ENCODE results near the gene ILF2.
A peak's percentile ranks its signal among the peaks of the same experiment; 100 is the strongest.

The ILF2 gene

DNA sequence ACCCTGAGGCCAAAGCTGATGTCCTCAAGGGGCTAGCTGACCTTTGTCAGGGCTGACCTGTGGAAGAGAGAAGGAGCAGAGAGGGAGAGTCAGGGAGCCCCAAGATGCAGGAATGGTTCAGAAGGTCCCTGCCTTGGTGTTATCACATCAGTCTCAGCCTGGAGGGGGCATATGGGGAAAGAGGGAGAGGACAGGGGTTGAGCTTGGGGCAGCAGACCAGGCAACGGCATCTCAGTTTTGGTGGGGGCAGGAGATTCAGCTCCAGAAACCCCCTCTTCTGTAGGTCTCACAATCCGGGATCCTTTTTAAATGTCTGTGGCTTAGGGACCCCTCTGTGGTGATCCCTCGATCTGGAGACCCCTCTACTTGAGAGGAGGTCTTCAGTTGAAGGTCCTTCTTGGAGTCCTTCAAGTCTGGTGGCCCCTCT lies 44.3 kb downstream of the ILF2 start:
- no peak for DNase-seq

DNA sequence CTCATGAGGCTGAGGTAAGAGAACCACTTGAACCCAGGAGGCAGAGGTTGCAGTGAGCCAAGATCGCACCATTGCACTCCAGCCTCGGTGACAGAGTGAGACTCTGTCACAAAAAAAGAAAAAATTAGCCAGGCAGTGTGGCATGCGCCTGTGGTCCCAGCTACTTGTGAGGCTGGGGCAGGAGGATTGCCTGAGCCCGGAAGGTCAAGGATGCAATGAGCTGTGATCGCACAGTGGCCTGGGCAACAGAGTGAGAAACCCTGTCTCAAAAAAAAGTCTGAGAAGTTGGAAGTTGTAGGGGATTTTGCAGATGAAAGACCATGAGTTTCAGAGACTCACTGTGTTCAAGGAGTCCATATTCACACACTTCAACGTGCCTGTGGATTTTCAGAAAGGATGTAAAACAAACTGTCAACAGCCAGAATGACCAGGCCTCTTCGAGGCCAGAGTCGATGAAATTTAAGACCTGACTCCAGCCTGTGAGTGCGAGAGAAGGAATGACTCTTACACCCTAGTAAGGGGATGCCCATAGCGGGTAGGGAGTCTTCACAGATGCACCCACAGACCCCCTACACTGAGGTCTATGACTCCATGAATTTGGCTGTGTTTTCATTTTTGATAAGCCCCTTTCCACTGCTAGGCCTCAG lies 45.7 kb downstream of the ILF2 start:
- no peak for DNase-seq

DNA sequence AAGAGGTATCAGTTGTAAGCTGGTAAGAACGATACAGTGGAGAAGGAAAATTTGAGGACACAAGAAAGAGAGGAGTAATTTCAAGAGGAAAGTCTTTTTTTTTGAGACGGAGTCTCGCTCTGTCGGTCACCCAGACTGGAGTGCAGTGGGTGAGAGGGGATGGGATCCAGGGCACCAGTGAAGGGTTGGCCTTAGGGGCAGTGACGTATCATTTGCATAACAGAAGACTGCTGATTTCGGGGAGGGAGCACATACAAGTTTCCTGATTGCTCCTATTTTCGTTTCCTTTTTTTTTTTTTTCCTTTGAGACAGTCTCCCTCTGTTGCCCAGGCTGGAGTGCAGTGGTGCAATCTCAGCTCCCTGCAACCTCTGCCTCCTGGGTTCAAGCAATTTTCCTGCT lies 47.7 kb downstream of the ILF2 start:
- DNase-seq: no peak

DNA sequence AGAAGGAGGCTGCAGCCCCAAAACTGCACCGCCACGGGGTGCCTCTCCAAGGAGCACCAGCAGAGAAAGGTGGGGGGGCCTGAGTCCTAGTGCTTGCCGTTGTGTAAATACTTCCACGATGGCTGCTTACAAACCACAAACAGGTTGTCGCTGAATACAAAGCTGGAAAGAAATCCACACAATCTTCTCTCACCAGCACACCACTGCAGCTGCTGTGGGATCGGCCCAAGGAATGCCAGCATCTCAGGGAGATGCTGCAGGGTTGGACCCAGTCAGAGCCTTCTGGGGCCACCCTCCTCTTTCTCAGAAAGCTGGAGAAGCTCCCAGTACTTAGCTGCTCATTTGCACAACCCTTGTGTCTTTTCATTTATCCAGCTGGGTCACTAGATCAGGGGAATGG lies 51.6 kb downstream of the ILF2 start:
- DNase-seq: no peak

DNA sequence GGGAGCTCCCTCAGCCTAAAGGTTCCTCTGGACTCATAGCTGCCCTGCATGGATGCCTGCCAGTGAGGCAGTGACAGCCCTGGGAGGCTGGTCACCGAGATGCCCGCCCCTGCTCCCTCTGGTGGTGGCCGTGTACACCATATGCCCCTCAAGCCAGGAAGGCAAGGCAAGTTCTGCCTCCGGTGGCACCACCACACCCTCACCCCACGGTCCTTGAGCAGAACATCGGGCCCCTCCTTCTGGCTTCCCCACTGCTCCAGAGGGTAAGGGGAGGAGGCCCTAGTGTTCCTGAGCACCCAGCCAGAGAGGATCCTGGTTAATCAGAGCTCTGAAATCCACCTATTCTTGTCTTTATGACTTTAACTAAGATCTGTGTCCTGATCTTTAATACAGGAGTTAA lies 53.1 kb downstream of the ILF2 start:
- no peak for DNase-seq

DNA sequence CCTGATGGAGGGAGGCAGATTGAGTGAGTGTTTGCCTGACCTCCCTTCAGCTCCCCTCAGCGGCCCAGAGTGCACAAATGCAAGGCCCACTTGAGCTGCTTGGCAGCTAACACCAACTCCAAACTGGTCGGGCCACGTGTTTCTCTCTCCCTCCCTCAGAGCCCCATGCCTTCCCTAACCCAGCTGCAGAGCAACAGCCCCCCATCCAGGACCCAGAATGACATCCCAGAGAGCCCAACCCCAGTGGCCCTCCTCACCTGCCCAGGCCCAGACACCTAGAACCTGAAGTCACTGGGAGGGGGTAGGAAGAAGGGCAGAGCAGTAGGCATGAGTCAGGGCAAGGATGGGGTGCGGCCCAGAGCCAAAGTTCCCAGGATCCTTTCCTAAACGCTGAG lies 53.9 kb downstream of the ILF2 start:
- peak; percentile 20 for DNase-seq

DNA sequence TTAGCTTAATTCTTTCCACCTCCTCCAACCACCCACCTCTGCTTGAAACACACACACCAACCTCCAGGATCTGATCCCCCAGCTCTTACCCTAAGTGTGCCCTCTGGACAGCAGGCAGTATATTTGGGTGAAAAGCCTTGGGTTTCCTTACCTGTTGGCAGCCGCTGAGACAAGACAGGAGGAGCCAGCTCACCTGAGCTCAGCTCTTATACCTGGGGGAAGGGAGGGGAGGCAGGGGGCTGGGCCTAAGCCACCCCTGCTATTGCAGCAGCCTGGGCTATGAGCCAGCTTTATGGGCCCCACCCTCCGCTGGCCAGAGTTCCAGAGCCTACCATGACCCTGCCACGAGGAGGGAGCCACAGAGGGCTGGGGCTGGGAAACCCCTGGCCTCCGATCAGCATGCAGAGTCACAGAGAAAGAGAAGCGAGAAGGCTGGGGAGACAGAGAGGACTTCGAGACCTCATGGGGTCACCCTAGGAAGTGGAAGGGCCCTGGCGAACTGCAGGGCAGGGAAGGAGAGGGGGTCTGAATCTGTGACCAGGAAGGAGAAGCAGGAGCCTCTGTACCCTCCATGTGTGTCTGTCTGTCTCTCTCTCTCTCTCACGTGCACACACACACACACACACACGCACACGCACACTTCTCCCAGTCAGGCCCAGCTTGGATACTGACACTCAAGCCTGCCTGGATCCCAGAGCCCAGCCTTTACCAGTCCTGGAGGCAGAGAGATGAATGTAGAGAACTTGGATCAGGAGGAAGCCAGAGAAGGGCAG lies 54.5 kb downstream of the ILF2 start, which contains the start of gene S100A14:
Gene S100A14 (minus strand): TSS at position 182 of the 773 bp plus-strand sequence. CDS start 467 bp downstream, outside the sequence.
- DNase-seq: peak; percentile 30

DNA sequence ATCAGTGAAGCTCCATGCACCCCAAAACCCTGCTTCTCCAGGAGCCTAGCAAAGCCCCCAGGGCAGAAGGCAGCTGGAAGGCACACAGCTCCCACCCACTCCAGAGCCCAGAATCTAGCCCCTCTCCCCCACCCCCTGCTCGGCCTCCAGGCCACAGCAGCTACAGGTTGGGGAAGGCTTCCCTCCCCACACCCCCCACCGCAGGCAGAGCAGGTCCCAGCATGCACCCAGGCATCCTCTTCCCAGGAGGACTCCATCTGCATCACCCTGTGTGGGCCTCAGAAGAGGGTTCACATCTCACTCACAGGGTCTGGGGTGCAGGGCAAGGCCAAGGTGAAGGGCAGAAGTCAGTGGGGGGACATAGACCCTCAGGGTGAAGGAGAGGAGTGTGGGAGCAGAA lies 55.4 kb downstream of the ILF2 start:
- peak; percentile 22 for DNase-seq

DNA sequence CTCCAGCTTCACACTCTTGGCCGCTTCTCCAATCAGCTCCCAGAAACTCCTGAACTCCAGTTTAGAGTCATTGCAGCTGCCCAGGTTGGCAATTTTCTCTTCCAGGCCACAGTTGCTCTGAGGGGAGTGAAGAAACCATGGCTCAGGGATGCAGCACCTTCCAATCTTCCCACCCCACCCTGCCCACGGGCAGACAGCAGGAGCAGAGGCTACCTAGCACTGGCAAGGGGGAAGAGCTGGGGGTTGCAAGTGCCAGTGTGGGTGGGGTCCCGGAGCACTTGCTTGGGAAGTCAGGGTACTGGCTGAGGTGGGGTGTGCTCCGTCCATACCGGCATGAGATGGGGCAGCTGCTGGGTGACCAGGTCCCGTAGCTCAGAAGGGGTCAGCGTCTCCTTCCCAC lies 55.9 kb downstream of the ILF2 start:
- peak; percentile 21 for DNase-seq

DNA sequence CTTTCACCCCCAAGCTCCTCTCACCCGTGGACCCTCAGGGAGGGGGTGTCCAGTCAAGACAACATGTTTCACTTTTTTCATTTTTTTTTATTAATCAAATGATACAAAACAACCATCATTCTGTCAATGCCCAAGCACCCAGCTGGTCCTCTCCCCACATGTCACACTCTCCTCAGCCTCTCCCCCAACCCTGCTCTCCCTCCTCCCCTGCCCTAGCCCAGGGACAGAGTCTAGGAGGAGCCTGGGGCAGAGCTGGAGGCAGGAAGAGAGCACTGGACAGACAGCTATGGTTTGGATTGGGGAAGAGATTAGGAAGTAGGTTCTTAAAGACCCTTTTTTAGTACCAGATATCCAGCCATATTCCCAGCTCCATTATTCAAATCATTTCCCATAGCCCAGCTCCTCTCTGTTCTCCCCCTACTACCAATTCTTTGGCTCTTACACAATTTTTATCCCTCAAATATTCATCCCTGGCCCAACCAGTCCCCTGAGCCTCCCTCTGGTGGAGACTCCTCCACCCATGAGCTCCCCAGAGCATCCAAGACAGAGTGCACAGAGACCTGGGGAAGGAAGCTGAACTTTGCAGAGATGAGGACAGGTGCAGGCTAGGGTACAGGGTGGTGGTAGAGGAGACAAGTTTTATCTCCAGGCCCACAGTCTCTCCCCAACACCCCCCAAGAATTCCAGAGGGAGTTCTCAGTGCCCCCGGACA lies 56.4 kb downstream of the ILF2 start:
- DNase-seq: no peak

DNA sequence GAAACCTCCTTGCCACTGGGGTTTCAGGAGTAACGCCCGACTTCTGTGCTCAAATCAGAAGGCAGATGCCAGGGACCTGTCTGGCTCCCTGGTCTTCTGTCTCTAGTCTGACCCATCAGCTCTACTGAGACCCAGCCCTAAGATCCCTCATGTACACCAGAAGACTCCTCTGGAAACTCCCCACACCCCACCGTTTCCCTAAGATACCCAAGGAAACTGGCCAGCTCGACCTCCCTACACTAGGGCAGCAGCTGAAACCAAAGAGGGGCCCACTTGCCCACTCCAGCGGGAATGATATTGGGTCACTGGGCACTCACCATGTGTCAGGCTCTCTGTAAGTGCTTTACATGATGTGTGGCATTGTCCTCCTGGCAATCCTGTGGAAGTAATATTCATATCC lies 57.4 kb downstream of the ILF2 start:
- DNase-seq: no peak

DNA sequence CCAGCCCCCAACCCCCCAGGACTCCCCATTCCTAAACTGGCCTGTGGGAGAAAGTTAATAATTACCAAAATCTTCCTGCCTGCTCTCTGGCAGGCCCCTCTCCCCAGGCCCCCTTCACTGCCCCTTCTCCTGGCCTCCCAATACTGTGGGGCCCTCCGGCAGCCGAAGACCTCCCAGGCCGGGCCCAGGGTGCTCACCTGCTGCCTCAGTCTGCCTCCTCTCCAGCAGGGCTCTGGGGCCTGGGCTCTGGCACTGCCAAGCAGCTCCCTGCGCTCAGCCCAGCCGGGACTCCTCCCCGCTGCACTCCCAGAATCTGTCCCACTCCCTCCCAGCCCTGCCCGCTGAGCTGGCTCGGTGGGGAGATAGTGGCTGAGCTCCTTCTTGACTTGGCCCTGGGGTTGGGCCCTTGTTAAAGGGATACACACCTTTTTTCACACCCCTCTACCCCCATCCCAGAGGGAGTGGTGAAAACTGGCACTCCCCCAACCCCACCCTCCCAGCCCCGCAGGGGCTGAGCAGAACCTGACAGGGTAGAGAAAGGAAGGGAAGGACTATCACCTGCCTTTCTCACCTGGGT lies 58.0 kb downstream of the ILF2 start, which contains the start of gene S100A16:
Gene S100A16 (minus strand): TSS at position 383 of the 577 bp plus-strand sequence. CDS start 4,986 bp downstream, outside the sequence.
- DNase-seq: peak; percentile 74

DNA sequence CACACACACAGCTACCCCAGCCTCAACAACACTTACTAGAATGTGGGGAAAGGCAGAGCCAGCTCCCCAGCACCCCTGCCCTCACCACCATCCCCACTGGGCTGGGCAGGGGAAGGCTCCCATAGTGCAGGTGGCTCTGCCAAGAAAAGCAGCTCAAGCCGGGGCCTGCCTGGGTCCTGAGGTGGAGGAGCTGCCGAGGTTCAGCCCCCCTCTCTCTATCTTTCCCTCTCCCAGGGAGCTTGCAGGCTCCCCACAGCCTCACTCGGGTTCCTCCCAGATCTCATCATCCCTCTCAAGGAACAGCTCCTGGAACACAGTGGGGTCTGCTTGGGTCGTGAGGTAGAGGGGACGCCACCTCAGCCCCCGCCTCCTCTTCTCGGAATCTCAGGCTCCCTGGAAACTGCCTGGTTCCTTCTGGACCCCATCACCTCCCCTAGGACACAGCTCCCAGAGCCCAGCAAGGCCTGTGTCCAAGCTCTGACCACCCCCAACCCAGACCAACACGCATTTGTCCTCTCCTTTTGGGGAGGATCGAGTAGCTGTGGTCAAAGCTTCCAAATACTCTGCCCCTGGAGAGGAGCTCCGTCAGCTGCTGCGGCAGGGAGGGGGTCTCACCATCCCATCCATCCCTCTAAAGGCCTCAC lies 58.6 kb downstream of the ILF2 start:
- peak; percentile 43 for DNase-seq
